Small intestine (tissue), 16 donors: Measurements from ENCODE around the gene KDM4E. TPM values are rescaled to one million over a fixed set of nuclear protein-coding genes. Genes with fewer than 3 reads are reported as not detected.

Experiments
- DNase-seq, 2 donors: peaks; one replicate each; pipeline versions ENCODE4 v3.0.0 to v3.0.0-alpha.2; 2013
- FAIRE-seq: peaks from 2 replicates; lab custom pipeline; 2012; peaks lifted over from hg19 to GRCh38; lab: Jason Lieb, UNC
- H3K27ac ChIP-seq, 3 donors: one replicate each; pipeline ENCODE4 v1.5.1; 2013; ENCODE audit warnings: low read length in 2 of 3, mild to moderate bottlenecking in 2 of 3, control low read depth in 1 of 3, inconsistent platforms in 1 of 3, low read depth in 1 of 3, moderate library complexity in 1 of 3
- H3K27me3 ChIP-seq, 3 donors: one replicate each; pipeline ENCODE4 v1.6.1; 2013; ENCODE audit warnings: low read length in 3 of 3, inconsistent platforms in 1 of 3; ENCODE audit not compliant: control insufficient read depth in 3 of 3, insufficient read depth in 3 of 3
- H3K36me3 ChIP-seq, 3 donors: one replicate each; pipeline ENCODE4 v1.6.1; 2013; ENCODE audit warnings: low read length in 3 of 3, inconsistent platforms in 1 of 3, low read depth in 1 of 3, mild to moderate bottlenecking in 1 of 3, moderate library complexity in 1 of 3; ENCODE audit not compliant: control insufficient read depth in 3 of 3, insufficient read depth in 2 of 3
- H3K4me1 ChIP-seq, 3 donors: one replicate each; pipeline ENCODE4 v1.6.1; 2013; ENCODE audit warnings: low read length in 2 of 3, inconsistent platforms in 1 of 3, low read depth in 1 of 3, mild to moderate bottlenecking in 1 of 3, moderate library complexity in 1 of 3; ENCODE audit not compliant: control insufficient read depth in 3 of 3, insufficient read depth in 2 of 3
- H3K4me3 ChIP-seq, 3 donors: one replicate each; pipeline ENCODE4 v1.5.1; 2013; ENCODE audit warnings: low read length in 3 of 3, control low read depth in 1 of 3, inconsistent platforms in 1 of 3, low read depth in 1 of 3, mild to moderate bottlenecking in 1 of 3, moderate library complexity in 1 of 3
- H3K9me3 ChIP-seq, 2 donors: one replicate each; pipeline ENCODE4 v1.6.1; 2013; ENCODE audit warnings: low read depth in 1 of 2, low read length in 1 of 2; ENCODE audit not compliant: control insufficient read depth in 2 of 2, insufficient read depth in 1 of 2
- WGBS, 3 donors: extraction: QIAGEN DNeasy Blood & Tissue Kit; methylation state at CpG; one replicate each; pipeline ENCODE4 v1.1.7; 2013; 5-methylcytosine and 5-hydroxymethylcytosine counted together
- long read RNA-seq, 10 donors: transcript quantifications; one replicate each; lab custom pipeline, GENCODE V29; 2026
- polyA plus RNA-seq, 4 donors: library from polyadenylated mRNA; stranded (reverse) in 3 of 4; unstranded in 1 of 4; fragments of 200-250 nt in 3 of 4; fragments of 120-200 nt in 1 of 4; gene quantifications; one replicate each; pipeline versions ENCODE4 v1.2.1 to v1.2.3, GENCODE V29; 2013
- donor health status: healthy with polysubstance abuse.
- donor health status: control.
- donor health status: control.
- donor health status: Bipolar disorder and iron deficiency.
- donor health status: healthy.

The KDM4E gene
- under 1 TPM in 1 of 4 donors, not detected in 3; 0.49 TPM for polyA plus RNA-seq
- long read RNA-seq, donor 1, partial matches to known transcripts = 0 of 1 reads
- long read RNA-seq, donor 1, other reads (novel, unspliced or antisense) = 0 of 1 reads
- long read RNA-seq, donor 2 = 0 reads
- long read RNA-seq, donor 3 = 0 reads
- long read RNA-seq, donor 4 = 0 reads
- long read RNA-seq, donor 5, partial matches to known transcripts = 0 of 1 reads
- long read RNA-seq, donor 5, other reads (novel, unspliced or antisense) = 0 of 1 reads
- long read RNA-seq, donor 6 = 0 reads
- long read RNA-seq, donor 7 = 0 reads
- long read RNA-seq, donor 8 = 0 reads
- long read RNA-seq, donor 9 = 0 reads
- long read RNA-seq, donor 10 = 0 reads

DNA sequence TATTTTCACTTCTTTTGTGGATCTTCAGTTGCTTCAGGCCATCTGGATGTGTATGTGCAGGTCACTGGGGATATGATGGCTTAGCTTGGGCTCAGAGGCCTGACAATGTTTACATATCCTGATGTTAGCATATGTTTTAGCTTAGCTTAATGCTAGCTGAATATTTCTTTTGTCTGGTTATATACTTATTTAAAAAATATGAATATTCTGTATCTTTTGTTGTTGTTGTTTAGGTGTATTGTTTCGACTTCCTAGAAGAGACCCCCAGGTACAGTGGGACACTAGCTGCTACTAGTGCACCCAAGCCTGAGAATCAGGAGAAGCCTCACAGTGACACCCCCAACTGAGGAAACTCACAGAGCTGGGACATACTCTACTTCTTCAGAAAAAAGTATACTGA lies at the start of gene KDM4E:
Gene KDM4E (plus strand): TSS at position 301 of the 400 bp plus-strand sequence. CDS start 300 bp downstream, outside the sequence.
- DNase-seq = no peak
- Histone ChIP-seq H3K4me3 (no peak within 1 kb of the TSS), H3K27me3 (no peaks in the 10 kb centered on the region), H3K27ac (no peak within 1 kb of the TSS), H3K9me3 (no peaks in the 10 kb centered on the region), H3K4me1 (no peaks in the 10 kb centered on the region), H3K36me3 (peaks cover 0 to 2% (median 0%) of the 10 kb centered on the region in 3 donors)
- WGBS, 3 donors = 95 to 96% (median 95%) methylated on average over 1 of the region's 1 CpG
- no peak for FAIRE-seq

DNA sequence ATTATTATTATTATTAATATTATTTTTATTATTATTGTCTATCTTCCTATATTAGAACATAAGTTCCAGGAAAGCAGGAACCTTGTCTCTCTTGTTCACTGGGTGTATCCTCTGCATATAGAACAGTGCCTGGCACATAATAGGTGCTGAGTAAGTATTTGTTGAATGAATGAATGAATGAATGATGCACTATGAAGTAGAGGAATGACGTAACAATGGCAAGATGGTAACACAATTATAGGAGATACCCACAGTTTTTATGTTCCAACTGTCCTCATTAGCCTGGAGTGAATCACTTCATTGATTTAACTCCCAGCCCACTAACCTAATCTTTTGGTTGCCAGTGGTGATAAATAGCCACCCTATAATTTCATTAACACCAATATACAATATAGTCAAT lies 49.5 kb upstream of the KDM4E start:
- no peak for DNase-seq
- WGBS, 3 donors = 85 to 96% (median 95%) methylated on average over 1 of the region's 1 CpG
- Histone ChIP-seq H3K4me3 (no peak overlapping the region), H3K27me3 (no peaks in the 10 kb centered on the region), H3K36me3 (peaks cover 2 to 4% (median 4%) of the 10 kb centered on the region in 3 donors), H3K9me3 (no peaks in the 10 kb centered on the region), H3K4me1 (peaks cover 0 to 3% (median 3%) of the 10 kb centered on the region in 3 donors), H3K27ac (no peak overlapping the region)
- FAIRE-seq = no peak

DNA sequence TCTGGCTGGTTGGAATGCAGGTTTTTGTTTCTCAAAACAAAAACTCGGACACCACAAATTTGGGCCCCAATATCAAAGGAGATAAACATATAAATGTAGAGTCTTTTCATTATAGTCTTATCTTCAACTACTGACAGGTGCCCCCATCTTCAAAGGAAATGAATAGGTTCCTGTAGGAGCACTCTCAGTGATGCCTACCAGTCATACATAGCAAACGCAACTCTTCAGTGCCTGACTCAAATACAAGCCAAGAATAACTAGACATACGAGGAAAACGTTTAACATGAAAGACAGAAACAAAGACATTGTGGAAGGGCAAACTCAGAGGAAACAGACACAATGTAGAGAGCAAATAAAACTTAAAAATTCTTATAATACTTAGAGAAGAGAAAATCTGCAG lies 37.7 kb upstream of the KDM4E start:
- Histone ChIP-seq H3K27me3 (no peaks in the 10 kb centered on the region), H3K9me3 (no peaks in the 10 kb centered on the region), H3K27ac (no peak overlapping the region), H3K4me3 (no peak overlapping the region), H3K36me3 (no peaks in the 10 kb centered on the region), H3K4me1 (no peaks in the 10 kb centered on the region)
- DNase-seq (no peak), FAIRE-seq (no peak)
- 74 to 77% (median 76%) methylated on average over 4 of the region's 4 CpGs for WGBS, 3 donors

DNA sequence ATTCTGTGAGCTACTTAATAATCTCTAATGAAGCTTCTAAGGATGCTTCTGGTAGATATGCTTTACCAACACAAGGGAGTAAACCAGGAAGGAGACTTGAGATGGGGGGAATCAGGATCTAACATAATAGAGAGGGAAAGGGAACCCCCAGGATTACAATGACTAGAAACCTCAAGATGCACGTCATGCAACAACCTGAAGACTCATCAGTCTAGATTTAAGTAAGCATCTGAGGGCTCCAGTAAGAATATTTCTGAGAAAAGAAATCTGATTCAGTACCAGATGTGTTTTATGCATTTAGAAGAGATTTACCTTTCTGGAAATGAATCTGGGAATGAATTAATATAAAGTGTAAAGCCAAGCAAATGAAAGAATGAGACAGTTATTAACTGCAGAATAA lies 36.3 kb upstream of the KDM4E start:
- no peaks in the 10 kb centered on the region for H3K27me3 ChIP-seq
- H3K27ac ChIP-seq = no peak overlapping the region
- no peak for DNase-seq
- no peaks in the 10 kb centered on the region for H3K36me3 ChIP-seq
- FAIRE-seq = no peak
- no peaks in the 10 kb centered on the region for H3K4me1 ChIP-seq
- no peaks in the 10 kb centered on the region for H3K9me3 ChIP-seq
- H3K4me3 ChIP-seq = no peak overlapping the region
- WGBS, 3 donors = 70 to 79% (median 72%) methylated on average over 1 of the region's 1 CpG

DNA sequence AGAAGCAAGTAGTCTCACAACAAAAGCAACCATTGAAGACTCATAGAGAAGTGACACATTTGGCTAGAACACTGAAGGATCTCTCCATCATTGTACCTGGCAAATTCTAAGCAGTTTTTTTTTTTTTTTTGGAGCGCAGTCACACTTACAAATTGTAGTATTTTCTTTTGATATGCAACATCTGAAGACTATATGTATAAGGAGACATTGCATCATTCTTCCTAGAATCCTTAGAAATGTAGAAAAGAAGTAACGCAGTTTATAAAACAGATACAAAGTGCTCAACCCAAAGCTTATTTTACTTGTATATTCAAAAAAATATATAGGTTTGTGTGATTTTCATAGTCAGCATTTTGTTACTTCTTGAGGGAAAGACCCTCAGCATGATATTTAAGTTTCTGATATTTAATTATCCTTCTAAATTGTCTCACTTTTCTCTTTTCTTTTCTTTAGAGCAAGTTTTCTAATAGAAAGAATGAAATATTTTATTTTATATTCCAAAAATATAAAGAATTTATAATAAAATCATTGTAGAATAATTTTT lies 31.6 kb upstream of the KDM4E start:
- Histone ChIP-seq H3K9me3 (no peaks in the 10 kb centered on the region), H3K4me1 (no peaks in the 10 kb centered on the region), H3K36me3 (no peaks in the 10 kb centered on the region), H3K27me3 (no peaks in the 10 kb centered on the region), H3K27ac (no peak overlapping the region), H3K4me3 (no peak overlapping the region)
- 96 to 97% (median 96%) methylated on average over 2 of the region's 2 CpGs for WGBS, 3 donors
- FAIRE-seq (no peak), DNase-seq (no peak)

DNA sequence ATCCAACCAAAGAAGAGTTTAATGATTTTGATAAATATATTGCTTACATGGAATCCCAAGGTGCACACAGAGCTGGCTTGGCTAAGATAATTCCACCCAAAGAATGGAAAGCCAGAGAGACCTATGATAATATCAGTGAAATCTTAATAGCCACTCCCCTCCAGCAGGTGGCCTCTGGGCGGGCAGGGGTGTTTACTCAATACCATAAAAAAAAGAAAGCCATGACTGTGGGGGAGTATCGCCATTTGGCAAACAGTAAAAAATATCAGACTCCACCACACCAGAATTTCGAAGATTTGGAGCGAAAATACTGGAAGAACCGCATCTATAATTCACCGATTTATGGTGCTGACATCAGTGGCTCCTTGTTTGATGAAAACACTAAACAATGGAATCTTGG lies 27.6 kb upstream of the KDM4E start:
- no peak for FAIRE-seq
- no peak for DNase-seq
- H3K27ac ChIP-seq = no peak overlapping the region
- no peaks in the 10 kb centered on the region for H3K27me3 ChIP-seq
- 83 to 88% (median 85%) methylated on average over 6 of the region's 6 CpGs for whole genome bisulfite sequencing, 3 donors
- H3K36me3 ChIP-seq = no peaks in the 10 kb centered on the region
- no peak overlapping the region for H3K4me3 ChIP-seq
- no peaks in the 10 kb centered on the region for H3K4me1 ChIP-seq
- H3K9me3 ChIP-seq = no peaks in the 10 kb centered on the region

DNA sequence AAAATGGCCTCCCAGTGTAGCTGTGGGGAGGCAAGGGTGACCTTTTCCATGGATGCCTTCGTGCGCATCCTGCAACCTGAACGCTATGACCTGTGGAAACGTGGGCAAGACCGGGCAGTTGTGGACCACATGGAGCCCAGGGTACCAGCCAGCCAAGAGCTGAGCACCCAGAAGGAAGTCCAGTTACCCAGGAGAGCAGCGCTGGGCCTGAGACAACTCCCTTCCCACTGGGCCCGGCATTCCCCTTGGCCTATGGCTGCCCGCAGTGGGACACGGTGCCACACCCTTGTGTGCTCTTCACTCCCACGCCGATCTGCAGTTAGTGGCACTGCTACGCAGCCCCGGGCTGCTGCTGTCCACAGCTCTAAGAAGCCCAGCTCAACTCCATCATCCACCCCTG lies 26.8 kb upstream of the KDM4E start:
- Histone ChIP-seq H3K36me3 (no peaks in the 10 kb centered on the region), H3K27ac (no peak overlapping the region), H3K4me1 (no peaks in the 10 kb centered on the region), H3K27me3 (no peaks in the 10 kb centered on the region), H3K4me3 (no peak overlapping the region), H3K9me3 (no peaks in the 10 kb centered on the region)
- FAIRE-seq = no peak
- 93 to 98% (median 96%) methylated on average over 13 of the region's 13 CpGs for WGBS, 3 donors
- DNase-seq = no peak

DNA sequence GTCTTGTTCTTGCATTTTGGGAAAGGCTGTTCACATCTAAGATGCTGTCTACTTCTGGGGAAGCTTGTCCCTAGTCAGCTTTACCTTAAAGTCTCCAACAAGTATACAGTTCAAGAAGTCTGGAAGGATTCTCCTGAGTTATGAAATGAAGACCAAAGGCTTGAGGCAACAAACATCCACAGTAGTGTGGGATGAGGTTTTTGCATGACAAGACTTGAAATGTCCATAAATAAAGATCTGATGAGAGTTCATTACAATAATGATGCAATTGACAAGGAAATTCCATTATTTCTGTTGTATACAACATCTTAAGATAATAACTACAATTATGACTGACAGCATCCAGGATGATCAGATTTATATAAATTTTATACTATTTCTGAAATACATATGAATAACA lies 21.3 kb upstream of the KDM4E start:
- H3K36me3 ChIP-seq = no peaks in the 10 kb centered on the region
- H3K9me3 ChIP-seq = no peaks in the 10 kb centered on the region
- H3K4me3 ChIP-seq = no peak overlapping the region
- H3K27ac ChIP-seq = no peak overlapping the region
- DNase-seq (no peak), FAIRE-seq (no peak)
- H3K4me1 ChIP-seq = no peaks in the 10 kb centered on the region
- H3K27me3 ChIP-seq = no peaks in the 10 kb centered on the region
